HAP-1 (cell line): ENCODE results near the gene NFIA.
A peak's percentile ranks its signal among the peaks of the same experiment; 100 is the strongest.

Experiments used
- DNase-seq, 2 experiments: peaks; one replicate each; pipeline ENCODE4 v3.0.0-alpha.2; 2016 to 2020; ENCODE audit warnings: low spot score in 2 of 2
- H3K27me3 ChIP-seq: fragments of 250-450 bp; sonication (Bioruptor Pico); 2 replicates; pipeline ENCODE4 v1.5.1; 2020; ENCODE audit warnings: low read depth, mild to moderate bottlenecking, moderate library complexity
- H3K36me3 ChIP-seq: fragments of 250-450 bp; sonication (Bioruptor Pico); replicated peaks from 2 replicates; pipeline ENCODE4 v1.5.1; 2020; ENCODE audit warnings: mild to moderate bottlenecking
- H3K4me1 ChIP-seq: fragments of 250-450 bp; sonication (Bioruptor Pico); 2 replicates; pipeline ENCODE4 v1.5.1; 2020; ENCODE audit warnings: mild to moderate bottlenecking
- H3K4me3 ChIP-seq: fragments of 250-450 bp; sonication (Bioruptor Pico); 2 replicates; pipeline ENCODE4 v1.5.1; 2020; ENCODE audit warnings: mild to moderate bottlenecking, moderate library complexity
- H3K9me3 ChIP-seq: fragments of 250-450 bp; sonication (Bioruptor Pico); 2 replicates; pipeline ENCODE4 v1.5.1; 2020; ENCODE audit warnings: mild to moderate bottlenecking, moderate library complexity
- in situ Hi-C: fragments of 300-500 bp; cut with MboI; formaldehyde crosslinking; loops from 3 replicates; pipeline ENCODE4 v1.14.3; 2020; ENCODE audit warnings: low sequenced_read_pairs, inconsistent platforms, mixed read lengths

Gene NFIA

GRCh38 chr1:61289232-61290098 is 207.1 kb downstream of the NFIA start:
- Histone ChIP-seq H3K4me3 (no peak overlapping the region), H3K36me3 (no peaks in the 10 kb centered on the region), H3K27me3 (peaks cover 4% of the 10 kb centered on the region; the same call in 1 of the 2 replicates), H3K4me1 (peaks cover 19% of the 10 kb centered on the region), H3K9me3 (no peaks in the 10 kb centered on the region)
- in situ Hi-C loops, result no loop called here
- DNase-seq, result no peak

DNA sequence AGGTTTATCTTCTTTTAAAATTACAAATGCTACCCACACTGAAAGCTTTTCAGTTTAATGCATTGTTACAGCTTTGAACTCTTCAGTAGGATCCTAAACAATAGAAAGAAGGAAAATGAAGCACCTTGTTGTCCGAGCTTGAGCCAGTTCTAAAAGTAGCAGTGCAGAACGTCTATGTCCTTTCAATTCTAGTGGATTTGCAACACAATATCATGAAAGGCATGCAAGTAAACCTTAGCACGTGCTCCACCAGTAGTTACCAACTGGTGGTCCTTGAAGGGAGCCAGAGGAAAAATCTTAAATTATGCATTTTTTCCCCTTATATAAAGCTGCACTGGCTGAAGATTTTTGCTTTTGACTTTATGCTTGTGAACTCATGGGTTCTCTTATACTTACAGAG is 208.2 kb downstream of the NFIA start:
- H3K36me3 ChIP-seq, result no peaks in the 10 kb centered on the region
- H3K4me1 ChIP-seq, result peaks cover 19% of the 10 kb centered on the region
- peaks cover 5% of the 10 kb centered on the region; the same call in 1 of the 2 replicates for H3K27me3 ChIP-seq
- H3K4me3 ChIP-seq, result no peak overlapping the region
- in situ Hi-C loops, result no loop called here
- H3K9me3 ChIP-seq, result no peaks in the 10 kb centered on the region
- DNase-seq, result peak; percentile 25 to 83

- Histone ChIP-seq H3K4me1 (peaks cover 32% of the 10 kb centered on the region), H3K36me3 (no peaks in the 10 kb centered on the region), H3K27me3 (peaks cover 5% of the 10 kb centered on the region; the same call in 1 of the 2 replicates), H3K9me3 (no peaks in the 10 kb centered on the region), H3K4me3 (no peak overlapping the region)
- DNase-seq, result no peak
- in situ Hi-C loops, result no loop called here
Measured at GRCh38 chr1:61293197-61293596, 210.8 kb downstream of the NFIA start.

DNA sequence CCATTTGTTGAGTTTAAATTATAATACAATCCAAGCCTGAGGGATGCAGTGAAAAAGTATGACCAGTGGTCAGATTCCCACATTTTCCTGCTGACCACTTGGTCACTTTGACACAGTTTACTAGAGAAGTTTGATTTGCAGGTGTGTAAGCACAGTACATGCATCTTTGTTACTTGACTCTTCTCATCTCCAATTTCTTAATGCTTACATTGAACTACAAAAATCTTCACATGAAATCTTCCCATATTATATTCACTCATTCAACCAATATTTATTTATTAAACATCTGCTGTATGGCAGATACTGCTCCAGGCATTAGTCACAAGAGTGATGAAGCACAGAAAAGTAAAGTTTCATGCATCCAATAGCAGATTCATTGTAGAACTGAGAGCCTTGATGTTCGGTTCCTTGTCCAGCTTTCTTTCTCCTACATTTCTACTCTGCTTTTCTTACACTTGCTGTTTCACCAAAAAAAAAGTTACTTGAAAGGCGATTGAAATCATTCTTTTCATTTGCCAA is 211.7 kb downstream of the NFIA start:
- Histone ChIP-seq H3K9me3 (no peaks in the 10 kb centered on the region), H3K4me1 (peaks cover 32% of the 10 kb centered on the region), H3K36me3 (no peaks in the 10 kb centered on the region), H3K4me3 (no peak overlapping the region), H3K27me3 (peaks cover 6% of the 10 kb centered on the region; the same call in 1 of the 2 replicates)
- in situ Hi-C loops, result no loop called here
- no peak for DNase-seq

GRCh38 chr1:61294930-61295329 is 212.6 kb downstream of the NFIA start:
- Histone ChIP-seq H3K9me3 (no peaks in the 10 kb centered on the region), H3K4me1 (peaks cover 26% of the 10 kb centered on the region), H3K27me3 (peaks cover 7% of the 10 kb centered on the region; the same call in 1 of the 2 replicates), H3K4me3 (no peak overlapping the region), H3K36me3 (no peaks in the 10 kb centered on the region)
- no peak for DNase-seq
- in situ Hi-C loops, result no loop called here

DNA sequence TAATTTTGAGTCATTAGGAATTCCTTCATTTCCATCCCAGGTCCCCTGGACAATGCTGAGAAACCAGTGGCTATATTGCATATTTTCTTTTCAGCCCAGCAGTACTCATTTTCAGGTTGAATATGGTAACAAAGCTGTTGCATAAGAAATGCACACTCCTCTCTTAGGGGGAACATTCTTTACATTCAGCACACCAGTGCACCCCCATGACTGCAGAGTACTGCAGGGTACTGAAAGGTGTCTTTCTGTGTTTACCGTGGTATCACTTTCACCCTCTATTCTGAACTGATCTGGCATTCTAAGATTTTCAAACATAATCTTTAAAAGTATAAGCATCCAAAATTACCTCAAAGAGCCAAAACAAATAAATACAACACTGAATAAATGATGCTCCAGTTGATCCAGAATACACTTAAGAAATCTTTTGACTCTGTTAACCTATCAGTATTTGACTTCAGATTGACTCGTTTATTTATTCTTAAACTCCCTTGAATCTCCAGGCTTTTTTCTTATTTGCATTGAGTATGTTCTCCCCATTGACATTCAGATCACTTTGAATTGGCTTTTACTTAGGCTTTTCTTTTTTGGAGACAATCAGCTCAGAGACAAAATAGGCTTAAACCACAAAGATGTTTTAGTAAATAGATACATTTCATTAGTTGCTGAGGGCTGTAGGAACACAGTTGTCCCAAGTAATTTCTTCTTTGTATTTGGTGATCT is 213.6 kb downstream of the NFIA start:
- H3K4me3 ChIP-seq, result no peak overlapping the region
- DNase-seq, result peak in 1 of 2 experiments; percentile 87
- H3K9me3 ChIP-seq, result no peaks in the 10 kb centered on the region
- peaks cover 7% of the 10 kb centered on the region; the same call in 1 of the 2 replicates for H3K27me3 ChIP-seq
- peaks cover 20% of the 10 kb centered on the region for H3K4me1 ChIP-seq
- no peaks in the 10 kb centered on the region for H3K36me3 ChIP-seq
- in situ Hi-C loops, result no loop called here

DNA sequence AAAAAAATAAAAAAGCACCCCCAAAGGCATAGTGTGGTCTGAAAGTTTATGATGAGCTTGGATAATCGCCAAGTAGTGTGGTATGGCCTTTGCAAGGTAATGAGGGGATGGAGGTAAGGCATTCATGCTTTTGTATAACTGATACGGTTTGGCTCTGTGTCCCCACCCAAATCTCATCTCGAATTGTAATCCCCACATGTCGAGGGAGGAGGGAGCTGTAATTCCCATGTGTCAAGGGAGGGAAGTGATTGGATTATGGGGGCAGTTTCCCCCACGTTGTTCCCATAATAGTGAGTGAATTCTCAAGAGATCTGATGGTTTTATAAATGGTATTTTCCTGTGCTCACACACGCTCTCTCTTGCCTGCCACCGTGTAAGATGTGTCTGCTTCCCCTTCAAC is 215.5 kb downstream of the NFIA start:
- H3K4me1 ChIP-seq, result peaks cover 27% of the 10 kb centered on the region
- H3K27me3 ChIP-seq, result peaks cover 7% of the 10 kb centered on the region; the same call in 1 of the 2 replicates
- no peak for DNase-seq
- H3K9me3 ChIP-seq, result no peaks in the 10 kb centered on the region
- no peaks in the 10 kb centered on the region for H3K36me3 ChIP-seq
- H3K4me3 ChIP-seq, result no peak overlapping the region
- in situ Hi-C loops, result no loop called here

DNA sequence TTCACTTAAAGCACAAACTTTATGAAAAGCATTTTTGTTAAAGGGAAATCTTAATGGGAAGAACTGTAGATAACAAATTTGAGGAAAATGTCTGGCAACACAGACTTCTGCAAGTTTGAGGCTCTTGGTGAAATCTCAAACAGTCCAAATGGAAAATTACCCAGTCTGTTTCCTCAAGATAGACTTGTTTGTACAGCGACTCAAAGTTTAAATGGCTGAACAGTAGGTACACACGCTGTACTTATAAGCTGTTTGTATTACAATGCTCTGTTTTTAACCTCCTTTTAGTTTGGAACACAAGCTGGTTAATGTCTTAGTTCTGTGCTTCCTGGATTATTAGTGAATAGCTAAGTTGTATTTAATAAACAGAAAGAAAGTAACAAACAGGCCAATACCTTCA is 217.1 kb downstream of the NFIA start:
- Histone ChIP-seq H3K4me3 (no peak overlapping the region), H3K27me3 (peaks cover 3% of the 10 kb centered on the region; the same call in 1 of the 2 replicates), H3K9me3 (no peaks in the 10 kb centered on the region), H3K36me3 (no peaks in the 10 kb centered on the region), H3K4me1 (peaks cover 27% of the 10 kb centered on the region)
- in situ Hi-C loops, result no loop called here
- no peak for DNase-seq

DNA sequence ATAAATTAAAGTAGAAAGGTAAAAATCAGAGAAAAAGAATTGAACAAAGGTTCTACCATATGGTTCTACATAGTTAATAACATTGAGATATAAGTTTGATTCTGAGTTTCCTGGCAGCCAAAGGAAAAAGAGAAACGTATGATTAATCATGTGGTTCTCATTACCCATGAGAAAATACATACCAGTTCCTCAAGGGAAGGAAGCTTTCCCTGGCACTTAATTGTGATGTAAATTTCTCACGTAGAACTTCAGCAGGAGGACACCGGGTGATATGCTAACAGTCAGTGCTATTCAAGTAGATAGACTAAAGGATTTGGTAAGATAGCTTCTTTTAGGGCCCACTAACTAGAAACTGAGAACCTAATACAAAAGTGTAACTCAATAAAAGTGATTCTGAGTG is 218.5 kb downstream of the NFIA start:
- peak in 1 of 2 experiments; percentile 65 for DNase-seq
- no peaks in the 10 kb centered on the region for H3K9me3 ChIP-seq
- in situ Hi-C loops, result no loop called here

DNA sequence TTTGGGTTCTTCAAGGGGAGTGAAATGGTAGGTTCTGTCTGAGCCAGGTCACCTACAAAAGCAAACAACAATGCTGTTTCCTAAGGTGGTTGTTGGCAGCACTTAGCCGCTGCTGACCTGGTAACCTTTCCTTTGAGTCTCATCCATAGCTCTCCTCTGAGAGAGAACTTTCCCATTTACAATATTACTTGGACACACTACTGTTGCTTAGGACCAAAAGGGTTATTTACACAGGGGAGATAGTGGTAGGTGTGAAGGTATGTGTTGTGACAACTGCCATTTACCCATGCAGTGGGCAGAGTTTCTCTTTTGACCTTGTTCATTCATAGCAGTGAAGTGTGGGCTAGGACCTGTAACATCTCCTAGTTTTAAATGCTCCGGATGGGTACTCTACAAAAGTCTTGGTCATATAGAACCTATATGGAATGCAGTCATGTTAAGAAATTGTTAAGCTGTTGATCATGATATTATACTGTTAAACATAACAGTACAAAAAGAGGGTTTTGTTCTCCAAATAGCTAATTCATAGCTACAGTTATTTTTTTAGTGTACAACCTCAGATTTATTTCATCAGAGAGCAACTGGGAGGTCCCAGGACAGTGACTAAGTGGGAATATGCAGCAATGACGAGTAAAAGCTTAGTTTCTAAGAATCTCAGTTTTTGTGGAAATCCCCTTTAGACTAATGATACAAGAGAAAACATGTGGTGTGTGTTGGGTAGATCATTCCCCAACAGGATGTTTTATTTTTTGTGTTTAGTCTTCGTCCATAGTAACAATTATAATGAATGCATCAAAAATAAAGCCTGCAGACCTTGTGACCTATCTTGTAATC is 219.7 kb downstream of the NFIA start:
- Histone ChIP-seq H3K4me1 (peaks cover 13% of the 10 kb centered on the region), H3K4me3 (no peak overlapping the region), H3K36me3 (no peaks in the 10 kb centered on the region), H3K27me3 (0 out of 2 replicates have a peak, but pooled peaks cover 2% of the 10 kb centered on the region), H3K9me3 (no peaks in the 10 kb centered on the region)
- in situ Hi-C loops, result no loop called here
- DNase-seq, result no peak

More for the DNA sequence above, 218.5 kb downstream of the NFIA start:
- Histone ChIP-seq H3K4me3 (no peak overlapping the region), H3K4me1 (peaks cover 22% of the 10 kb centered on the region), H3K36me3 (no peaks in the 10 kb centered on the region), H3K27me3 (0 out of 2 replicates have a peak, but pooled peaks cover 2% of the 10 kb centered on the region)

DNA sequence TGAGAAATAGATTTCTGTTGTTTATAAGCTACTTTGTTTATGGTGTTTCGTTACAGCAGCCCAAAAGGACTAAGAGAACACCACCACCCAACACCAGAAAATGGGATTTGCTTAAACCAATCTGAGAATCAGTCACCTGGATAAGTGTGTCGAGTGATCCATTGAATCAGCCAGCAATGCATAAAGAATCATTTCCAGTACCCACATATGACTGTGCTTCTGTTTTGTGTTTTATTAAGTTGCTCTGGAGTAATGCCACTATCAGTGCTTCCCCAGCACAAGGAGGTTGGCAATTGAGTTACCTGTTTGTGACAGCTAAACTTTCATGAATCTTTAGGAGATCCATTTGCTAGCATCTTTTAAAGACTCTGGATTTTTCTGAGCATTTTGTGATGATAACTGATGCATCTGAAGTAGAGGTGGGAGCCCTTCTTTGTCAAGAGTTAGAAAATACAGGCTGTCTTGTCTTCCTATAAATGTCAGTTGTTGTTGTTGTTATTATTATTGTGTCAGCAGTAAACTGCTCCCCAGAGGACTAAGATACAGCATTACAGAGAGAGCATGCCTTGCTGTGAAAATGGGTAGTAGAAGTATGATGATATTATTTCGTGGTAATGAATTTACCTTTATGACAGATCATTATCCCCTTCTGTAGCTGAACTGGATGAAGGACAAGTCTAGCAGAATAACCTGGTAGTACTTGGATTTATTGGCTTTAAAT is 225.2 kb downstream of the NFIA start:
- in situ Hi-C loops, result no loop called here
- H3K9me3 ChIP-seq, result no peaks in the 10 kb centered on the region
- H3K36me3 ChIP-seq, result no peaks in the 10 kb centered on the region; the same call in 1 of the 2 replicates
- no peak overlapping the region for H3K4me3 ChIP-seq
- DNase-seq, result no peak
- H3K4me1 ChIP-seq, result no peaks in the 10 kb centered on the region
- H3K27me3 ChIP-seq, result no peaks in the 10 kb centered on the region

GRCh38 chr1:61310057-61310456 is 227.7 kb downstream of the NFIA start:
- in situ Hi-C loops, result no loop called here
- Histone ChIP-seq H3K4me3 (no peak overlapping the region), H3K9me3 (no peaks in the 10 kb centered on the region), H3K27me3 (no peaks in the 10 kb centered on the region), H3K4me1 (no peaks in the 10 kb centered on the region), H3K36me3 (no peaks in the 10 kb centered on the region; the same call in 1 of the 2 replicates)
- DNase-seq, result no peak
